ENCODE results near the gene ZNF281. TPM values are rescaled to one million over a fixed set of nuclear protein-coding genes. Genes with fewer than 3 reads are reported as not detected.

The ZNF281 gene
- total RNA-seq, 6 experiments from 2014 or later = 37.2 to 50.7 (median 43.9) TPM

GRCh38 chr1:200400556-200400955 lies 9.3 kb downstream of the ZNF281 start:
- TF ChIP-seq CTCF (IDR thresholded peaks at IDR 0.05) = no peak
- H3K4me1 Mint-ChIP-seq (ENCODE audit: low read depth) = peaks cover 68% of the 10 kb centered on the region
- DNase-seq = no peak
- peak overlapping the region; percentile 31; the same call in 1 of the 2 replicates for H3K4me3 Mint-ChIP-seq
- no peaks in the 10 kb centered on the region for H3K27me3 Mint-ChIP-seq (ENCODE audit: insufficient read depth)
- peaks cover 61% of the 10 kb centered on the region for H3K36me3 Mint-ChIP-seq (ENCODE audit: low read depth)
- peaks cover 3% of the 10 kb centered on the region for H3K9me3 Mint-ChIP-seq
- H3K27ac Mint-ChIP-seq = peak overlapping the region; percentile 55

GRCh38 chr1:200399860-200400259 lies 10.0 kb downstream of the ZNF281 start:
- TF ChIP-seq CTCF (IDR thresholded peaks at IDR 0.05) = no peak
- H3K36me3 Mint-ChIP-seq (ENCODE audit: low read depth) = peaks cover 54% of the 10 kb centered on the region
- H3K27ac Mint-ChIP-seq = peak overlapping the region; percentile 61
- H3K27me3 Mint-ChIP-seq (ENCODE audit: insufficient read depth) = no peaks in the 10 kb centered on the region
- H3K4me1 Mint-ChIP-seq (ENCODE audit: low read depth) = peaks cover 61% of the 10 kb centered on the region
- no peak overlapping the region for H3K4me3 Mint-ChIP-seq
- DNase-seq = no peak
- no peaks in the 10 kb centered on the region for H3K9me3 Mint-ChIP-seq

- no peak for DNase-seq
- H3K27ac Mint-ChIP-seq = peak overlapping the region; percentile 24; the same call in 1 of the 2 replicates
- H3K36me3 Mint-ChIP-seq (ENCODE audit: low read depth) = peaks cover 42% of the 10 kb centered on the region
- no peak for TF ChIP-seq CTCF (IDR thresholded peaks at IDR 0.05)
- no peaks in the 10 kb centered on the region for H3K9me3 Mint-ChIP-seq
- no peaks in the 10 kb centered on the region for H3K27me3 Mint-ChIP-seq (ENCODE audit: insufficient read depth)
- peaks cover 49% of the 10 kb centered on the region for H3K4me1 Mint-ChIP-seq (ENCODE audit: low read depth)
- no peak overlapping the region for H3K4me3 Mint-ChIP-seq
Measured at GRCh38 chr1:200398373-200398772, 11.5 kb downstream of the ZNF281 start.

- TF ChIP-seq CTCF (IDR thresholded peaks at IDR 0.05) = no peak
- H3K4me3 Mint-ChIP-seq = no peak overlapping the region
- no peaks in the 10 kb centered on the region for H3K9me3 Mint-ChIP-seq
- H3K4me1 Mint-ChIP-seq (ENCODE audit: low read depth) = peaks cover 22% of the 10 kb centered on the region
- H3K36me3 Mint-ChIP-seq (ENCODE audit: low read depth) = peaks cover 4% of the 10 kb centered on the region; the same call in 1 of the 2 replicates
- no peak for DNase-seq
- peak overlapping the region; percentile 58 for H3K27ac Mint-ChIP-seq
- H3K27me3 Mint-ChIP-seq (ENCODE audit: insufficient read depth) = no peaks in the 10 kb centered on the region
Measured at GRCh38 chr1:200392625-200393185, 17.1 kb downstream of the ZNF281 start.

GRCh38 chr1:200391747-200392146 lies 18.1 kb downstream of the ZNF281 start:
- Mint-ChIP-seq H3K4me3 (no peak overlapping the region), H3K9me3 (no peaks in the 10 kb centered on the region), H3K27me3 (ENCODE audit: insufficient read depth) (no peaks in the 10 kb centered on the region), H3K4me1 (ENCODE audit: low read depth) (peaks cover 20% of the 10 kb centered on the region), H3K27ac (peak overlapping the region; percentile 58), H3K36me3 (ENCODE audit: low read depth) (no peaks in the 10 kb centered on the region)
- TF ChIP-seq CTCF (IDR thresholded peaks at IDR 0.05) = no peak
- DNase-seq = no peak
